ENCODE data around the gene BTN3A1.

GRCh38 chr6:26457806-26458688 lies 56.0 kb downstream of the BTN3A1 start, which contains the start of gene BTN2A1:
- no peak; the same call in 1 of the 2 replicates for TF ChIP-seq CTCF (conservative IDR thresholded peaks at IDR 0.05; ENCODE audit: low read depth, low read length)
- no peak for TF ChIP-seq EZH2phosphoT487 (IDR thresholded peaks at IDR 0.05; ENCODE audit: borderline replicate concordance, low read length)
- TF ChIP-seq EZH2 (IDR thresholded peaks at IDR 0.05; ENCODE audit: low read length, unreplicated experiment): no peak
